Fibroblast of mammary gland (primary cell): ENCODE results near the gene MST1.

Experiments
- DNase-seq: peaks from one replicate; pipeline ENCODE4 v3.0.0-alpha.2; 2010; ENCODE audit warnings: low read depth
- H3K4me3 ChIP-seq: 2 replicates; pipeline ENCODE4 v1.5.1; 2011; ENCODE audit warnings: low read depth, mild to moderate bottlenecking, low read length, moderate library complexity; ENCODE audit not compliant: control insufficient read depth
- CTCF ChIP-seq: conservative IDR thresholded peaks from 2 replicates; pipeline ENCODE4 v1.5.1; 2011; ENCODE audit warnings: low read depth, low read length, inconsistent platforms; ENCODE audit not compliant: control insufficient read depth, insufficient read depth

Gene MST1

GRCh38 chr3:49634736-49635135, 54.5 kb downstream of the MST1 start:
- TF ChIP-seq CTCF = no peak
- no peak for DNase-seq
- no peak overlapping the region for H3K4me3 ChIP-seq
